Lung (tissue), 13 donors: Measurements from ENCODE around the gene DENND2D. TPM values are rescaled to one million over a fixed set of nuclear protein-coding genes. Genes with fewer than 3 reads are reported as not detected.

ENCODE experiments used
- ATAC-seq: fragments of 200-7000 bp; cut with Tn5 transposase; one replicate; pipeline ENCODE4 v1.9.1; 2020; ENCODE audit warnings: moderate number of reproducible peaks; ENCODE audit not compliant: insufficient read depth, low FRiP score
- DNase-seq, 3 donors: peaks; one replicate each; pipeline ENCODE4 v3.0.0-alpha.2; 2013 to 2017
- H3K27ac ChIP-seq, 2 donors: one replicate each; pipeline ENCODE4 v1.5.1; 2013; ENCODE audit warnings: mild to moderate bottlenecking in 2 of 2, moderate library complexity in 2 of 2, control low read depth in 1 of 2, inconsistent platforms in 1 of 2, low read depth in 1 of 2, low read length in 1 of 2
- H3K27me3 ChIP-seq, 3 donors: one replicate each; pipeline ENCODE4 v1.5.1; 2013; ENCODE audit warnings: low read length in 2 of 3; ENCODE audit not compliant: control insufficient read depth in 3 of 3, insufficient read depth in 3 of 3
- H3K36me3 ChIP-seq, 4 donors: one replicate each; pipeline ENCODE4 v1.5.1; 2013; ENCODE audit warnings: low read length in 4 of 4, mild to moderate bottlenecking in 1 of 4, moderate library complexity in 1 of 4; ENCODE audit not compliant: control insufficient read depth in 4 of 4, insufficient read depth in 4 of 4
- H3K4me1 ChIP-seq, 5 donors: one replicate each; pipeline ENCODE4 v1.5.1; 2013; ENCODE audit warnings: low read length in 5 of 5, mild to moderate bottlenecking in 2 of 5, moderate library complexity in 1 of 5; ENCODE audit not compliant: control insufficient read depth in 5 of 5, insufficient read depth in 5 of 5
- H3K4me3 ChIP-seq: one replicate; pipeline ENCODE4 v1.5.1; 2013; ENCODE audit warnings: mild to moderate bottlenecking, control low read depth, moderate library complexity
- H3K9ac ChIP-seq, 2 donors: one replicate each; pipeline ENCODE4 v1.5.1; 2013; ENCODE audit warnings: low read length in 2 of 2, control low read depth in 1 of 2; ENCODE audit not compliant: insufficient read depth in 1 of 2
- H3K9me3 ChIP-seq, 4 donors: one replicate each; pipeline ENCODE4 v1.5.1; 2013; ENCODE audit warnings: low read length in 3 of 4, mild to moderate bottlenecking in 1 of 4, moderate library complexity in 1 of 4; ENCODE audit not compliant: control insufficient read depth in 4 of 4, insufficient read depth in 3 of 4
- WGBS, 2 donors: extraction: QIAGEN DNeasy Blood & Tissue Kit; methylation state at CpG; one replicate each; pipeline ENCODE4 v1.1.7; 2013; 5-methylcytosine and 5-hydroxymethylcytosine counted together
- polyA plus RNA-seq, 2 donors: library from polyadenylated mRNA; stranded (reverse); fragments of 200-250 nt; gene quantifications; one replicate each; pipeline ENCODE4 v1.2.1, GENCODE V29; 2013
- small RNA-seq: library from RNA; depleted of rRNA; stranded (forward); fragments of <200 nt; gene quantifications from one replicate; pipeline ENCODE3, GENCODE V24; 2014; ENCODE audit warnings: low replicate concordance
- total RNA-seq, 2 donors: library from RNA; depleted of rRNA in 1 of 2; stranded (reverse); fragments of >200 nt in 1 of 2; gene quantifications; one replicate each; pipeline ENCODE4 v1.2.1, GENCODE V29; 2014 to 2021
- TF ChIP-seq, protein P1 (sequence below): IDR thresholded peaks from 2 replicates; pipeline ENCODE4 v1.5.1; 2012; ENCODE audit warnings: mild to moderate bottlenecking; ENCODE audit errors: control extremely low read depth, extremely low read depth
- donor health status: control.
- donor health status: control.
- donor health status: Bipolar disorder and iron deficiency.
- donor health status: healthy.
- donor health status: DM: yes; HTN: yes; CAD: no.

DENND2D gene
- total and polyA plus RNA-seq, 4 donors = 39.3 to 71.7 (median 55.5) TPM

DNA sequence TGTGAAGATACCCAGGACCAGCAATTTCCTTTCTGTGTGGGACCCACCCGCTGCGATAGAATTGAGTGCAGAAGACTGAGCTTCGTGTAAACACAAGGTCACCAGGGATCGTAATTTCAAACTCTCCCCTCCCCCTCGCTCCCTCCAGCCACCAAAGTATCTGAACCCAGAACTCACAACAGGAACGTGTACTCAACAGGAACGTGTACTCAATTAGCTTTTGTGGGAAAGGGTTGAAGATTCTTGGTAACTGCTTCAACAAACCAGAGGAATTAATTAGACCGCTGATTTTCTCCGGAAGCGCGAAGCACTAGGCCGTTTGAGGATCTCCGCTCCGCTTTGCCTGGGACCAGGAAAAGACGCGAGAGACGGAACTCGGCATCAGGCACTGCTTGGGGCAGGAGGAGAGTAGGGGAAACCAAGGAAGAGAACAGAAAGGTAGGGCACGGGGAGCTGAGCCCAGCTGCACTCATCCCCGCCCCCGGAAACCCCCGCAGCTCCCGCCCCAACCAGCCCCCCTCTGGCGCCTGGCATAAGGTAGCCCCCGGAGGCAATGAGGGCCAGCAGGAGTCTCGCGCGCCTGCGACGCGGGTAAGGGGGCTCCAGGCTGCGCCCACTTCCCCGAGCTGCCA is 61.0 kb downstream of the DENND2D start:
- H3K27me3 ChIP-seq = no peaks in the 10 kb centered on the region
- peaks cover 0 to 24% (median 4%) of the 10 kb centered on the region in 5 donors for H3K4me1 ChIP-seq
- H3K9me3 ChIP-seq = no peaks in the 10 kb centered on the region
- DNase-seq (peak in 2 of 3 donors; percentile 78 to 84), ATAC-seq (peak; percentile 56)
- WGBS, 2 donors = 0 to 1% methylated on average over 33 of the region's 33 CpGs
- peak overlapping the region; percentile 90 for H3K4me3 ChIP-seq
- TF ChIP-seq, protein P1, sequence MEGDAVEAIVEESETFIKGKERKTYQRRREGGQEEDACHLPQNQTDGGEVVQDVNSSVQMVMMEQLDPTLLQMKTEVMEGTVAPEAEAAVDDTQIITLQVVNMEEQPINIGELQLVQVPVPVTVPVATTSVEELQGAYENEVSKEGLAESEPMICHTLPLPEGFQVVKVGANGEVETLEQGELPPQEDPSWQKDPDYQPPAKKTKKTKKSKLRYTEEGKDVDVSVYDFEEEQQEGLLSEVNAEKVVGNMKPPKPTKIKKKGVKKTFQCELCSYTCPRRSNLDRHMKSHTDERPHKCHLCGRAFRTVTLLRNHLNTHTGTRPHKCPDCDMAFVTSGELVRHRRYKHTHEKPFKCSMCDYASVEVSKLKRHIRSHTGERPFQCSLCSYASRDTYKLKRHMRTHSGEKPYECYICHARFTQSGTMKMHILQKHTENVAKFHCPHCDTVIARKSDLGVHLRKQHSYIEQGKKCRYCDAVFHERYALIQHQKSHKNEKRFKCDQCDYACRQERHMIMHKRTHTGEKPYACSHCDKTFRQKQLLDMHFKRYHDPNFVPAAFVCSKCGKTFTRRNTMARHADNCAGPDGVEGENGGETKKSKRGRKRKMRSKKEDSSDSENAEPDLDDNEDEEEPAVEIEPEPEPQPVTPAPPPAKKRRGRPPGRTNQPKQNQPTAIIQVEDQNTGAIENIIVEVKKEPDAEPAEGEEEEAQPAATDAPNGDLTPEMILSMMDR = no peak
- peak overlapping the region; percentile 77 to 78 for H3K9ac ChIP-seq
- peak overlapping the region; percentile 85 to 98 for H3K27ac ChIP-seq
- H3K36me3 ChIP-seq = peaks cover 0 to 6% (median 3%) of the 10 kb centered on the region in 4 donors

Small RNAs within 50 kb of the gene (small RNA-seq; reads per million reads assigned to genes)
- gene AL355816.1 = not detected

Other genes with a start within 250 kb of the DENND2D start
- gene LRIF1, start 236.7 kb downstream of the DENND2D start, total RNA-seq = 10 to 100 TPM in 1 of 2 donors, 1 to 10 TPM in 1; 8.5 to 12.2 TPM
- gene LRIF1, start 236.7 kb downstream of the DENND2D start, polyA plus RNA-seq = 1 to 10 TPM; 9.0 to 9.2 TPM
- gene DRAM2, start 60.6 kb downstream of the DENND2D start, total RNA-seq = 10 to 100 TPM; 28.2 to 76.1 TPM
- gene DRAM2, start 60.6 kb downstream of the DENND2D start, polyA plus RNA-seq = 10 to 100 TPM; 34.0 to 46.8 TPM
- gene CEPT1, start 60.4 kb downstream of the DENND2D start, total RNA-seq = 10 to 100 TPM; 28.2 to 71.2 TPM
- gene CEPT1, start 60.4 kb downstream of the DENND2D start, polyA plus RNA-seq = 10 to 100 TPM; 18.6 to 24.1 TPM
- 100 to 1,000 TPM in 1 of 2 donors, 10 to 100 TPM in 1; 30.1 to 298 TPM for gene CHI3L2, start 27.1 kb upstream of the DENND2D start, total RNA-seq
- 100 to 1,000 TPM in 1 of 2 donors, 10 to 100 TPM in 1; 75.6 to 206 TPM for gene CHI3L2, start 27.1 kb upstream of the DENND2D start, polyA plus RNA-seq
- 10 to 100 TPM in 1 of 2 donors, 1 to 10 TPM in 1; 2.2 to 11.4 TPM for gene CHIA, start 90.2 kb upstream of the DENND2D start, total RNA-seq
- 1 to 10 TPM in 1 of 2 donors, under 1 TPM in 1; 0.47 to 2.6 TPM for gene CHIA, start 90.2 kb upstream of the DENND2D start, polyA plus RNA-seq
- gene OVGP1, start 227.1 kb upstream of the DENND2D start, total RNA-seq = 1 to 10 TPM; 1.6 to 3.6 TPM
- gene OVGP1, start 227.1 kb upstream of the DENND2D start, polyA plus RNA-seq = 1 to 10 TPM in 1 of 2 donors, under 1 TPM in 1; 0.76 to 1.9 TPM
- gene WDR77, start 248.6 kb upstream of the DENND2D start, total RNA-seq = 10 to 100 TPM; 21.4 to 36.8 TPM
- gene WDR77, start 248.6 kb upstream of the DENND2D start, polyA plus RNA-seq = 10 to 100 TPM; 21.3 to 37.1 TPM
- gene ATP5PB, start 248.8 kb upstream of the DENND2D start, total RNA-seq = 100 to 1,000 TPM; 194 to 200 TPM
- gene ATP5PB, start 248.8 kb upstream of the DENND2D start, polyA plus RNA-seq = 100 to 1,000 TPM; 206 to 256 TPM